PC-9 (cell line): ENCODE measurements around the gene TSPYL6.

ENCODE experiments used
- EZH2 ChIP-seq: fragments of 200-600 bp; sonication (generic); IDR thresholded peaks from 2 replicates; pipeline ENCODE4 v1.8.0; 2017; ENCODE audit warnings: antibody characterized with exemption, low read depth
- TF ChIP-seq, protein P1 (sequence below): fragments of 200-600 bp; sonication (generic); conservative IDR thresholded peaks from 2 replicates; pipeline ENCODE4 v1.6.1; 2017; ENCODE audit warnings: mixed run types, antibody characterized with exemption, mild to moderate bottlenecking, moderate library complexity

DNA sequence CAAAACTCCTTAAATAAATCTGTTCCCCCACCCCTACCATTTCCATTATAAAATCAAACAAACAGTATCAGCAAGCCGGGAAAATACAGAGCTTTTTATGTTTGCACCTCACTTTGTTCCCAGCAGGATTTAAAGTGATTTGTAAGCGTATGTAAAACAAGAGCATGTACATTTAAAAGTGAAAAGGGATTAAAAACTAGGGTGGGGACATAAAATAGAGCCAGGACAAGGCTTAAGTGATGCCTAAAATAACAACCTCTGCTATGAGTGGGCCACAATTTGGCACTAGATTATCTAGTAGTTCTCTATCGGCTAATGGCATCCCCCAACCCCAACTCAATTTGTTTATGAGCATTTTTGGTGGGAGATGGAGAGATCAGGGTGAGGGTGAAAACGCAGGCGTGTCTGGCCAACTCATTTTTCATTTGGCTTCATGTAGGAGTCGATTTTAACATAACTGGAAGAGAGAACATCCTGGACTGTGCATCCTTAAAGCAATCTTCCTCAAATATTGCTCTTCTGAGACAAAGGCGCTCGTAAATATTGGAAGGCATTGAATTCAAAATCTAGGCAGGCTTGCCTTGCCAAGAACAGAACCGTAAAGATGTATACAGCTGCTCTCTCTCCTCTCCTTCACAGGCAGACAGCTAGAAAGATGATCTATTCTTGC lies 34.5 kb upstream of the TSPYL6 start:
- TF ChIP-seq EZH2 = no peak
- TF ChIP-seq, protein P1, sequence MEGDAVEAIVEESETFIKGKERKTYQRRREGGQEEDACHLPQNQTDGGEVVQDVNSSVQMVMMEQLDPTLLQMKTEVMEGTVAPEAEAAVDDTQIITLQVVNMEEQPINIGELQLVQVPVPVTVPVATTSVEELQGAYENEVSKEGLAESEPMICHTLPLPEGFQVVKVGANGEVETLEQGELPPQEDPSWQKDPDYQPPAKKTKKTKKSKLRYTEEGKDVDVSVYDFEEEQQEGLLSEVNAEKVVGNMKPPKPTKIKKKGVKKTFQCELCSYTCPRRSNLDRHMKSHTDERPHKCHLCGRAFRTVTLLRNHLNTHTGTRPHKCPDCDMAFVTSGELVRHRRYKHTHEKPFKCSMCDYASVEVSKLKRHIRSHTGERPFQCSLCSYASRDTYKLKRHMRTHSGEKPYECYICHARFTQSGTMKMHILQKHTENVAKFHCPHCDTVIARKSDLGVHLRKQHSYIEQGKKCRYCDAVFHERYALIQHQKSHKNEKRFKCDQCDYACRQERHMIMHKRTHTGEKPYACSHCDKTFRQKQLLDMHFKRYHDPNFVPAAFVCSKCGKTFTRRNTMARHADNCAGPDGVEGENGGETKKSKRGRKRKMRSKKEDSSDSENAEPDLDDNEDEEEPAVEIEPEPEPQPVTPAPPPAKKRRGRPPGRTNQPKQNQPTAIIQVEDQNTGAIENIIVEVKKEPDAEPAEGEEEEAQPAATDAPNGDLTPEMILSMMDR = no peak
